ENCODE measurements around the gene DNAH11.
A peak's percentile ranks its signal among the peaks of the same experiment; 100 is the strongest.

The DNAH11 gene

GRCh38 chr7:21542891-21543527 is at the start of gene DNAH11:
TSS of gene DNAH11 (plus strand) at chr7:21543039. CDS start at chr7:21543246, 207 bp downstream.
- no peaks in the 10 kb centered on the region for H3K36me3 Mint-ChIP-seq (ENCODE audit: low read depth)
- no peak for TF ChIP-seq CTCF (IDR thresholded peaks at IDR 0.05; ENCODE audit: unreplicated experiment in 3 of 3)
- H3K4me3 Mint-ChIP-seq: peak within 1 kb of the TSS; percentile 64 to 81 (median 69)
- H3K9me3 Mint-ChIP-seq: peaks cover 2% of the 10 kb centered on the region
- H3K4me1 Mint-ChIP-seq: peaks cover 5% of the 10 kb centered on the region
- peaks cover 77% of the 10 kb centered on the region for H3K27me3 Mint-ChIP-seq (ENCODE audit: low read depth)
- no peak within 1 kb of the TSS for H3K27ac Mint-ChIP-seq

- Mint-ChIP-seq H3K36me3 (ENCODE audit: low read depth) (peaks cover 86% of the 10 kb centered on the region), H3K4me3 (no peak overlapping the region), H3K27ac (no peak overlapping the region), H3K27me3 (ENCODE audit: low read depth) (no peaks in the 10 kb centered on the region), H3K9me3 (peaks cover 60% of the 10 kb centered on the region), H3K4me1 (no peaks in the 10 kb centered on the region)
- TF ChIP-seq CTCF (IDR thresholded peaks at IDR 0.05; ENCODE audit: unreplicated experiment in 3 of 3): no peak
These were observed 47.1 kb upstream of the DNAH11 start for GRCh38 chr7:21495731-21496130.

- peaks cover 58% of the 10 kb centered on the region for H3K9me3 Mint-ChIP-seq
- H3K36me3 Mint-ChIP-seq (ENCODE audit: low read depth): peaks cover 86% of the 10 kb centered on the region
- no peak overlapping the region for H3K27ac Mint-ChIP-seq
- no peaks in the 10 kb centered on the region for H3K4me1 Mint-ChIP-seq
- no peak overlapping the region for H3K4me3 Mint-ChIP-seq
- H3K27me3 Mint-ChIP-seq (ENCODE audit: low read depth): no peaks in the 10 kb centered on the region
- TF ChIP-seq CTCF (IDR thresholded peaks at IDR 0.05; ENCODE audit: unreplicated experiment in 3 of 3): no peak
These were observed 45.8 kb upstream of the DNAH11 start for GRCh38 chr7:21497072-21497471.

GRCh38 chr7:21500117-21500832 is 42.6 kb upstream of the DNAH11 start:
- Mint-ChIP-seq H3K9me3 (peaks cover 46% of the 10 kb centered on the region), H3K27ac (no peak overlapping the region), H3K4me1 (no peaks in the 10 kb centered on the region), H3K27me3 (ENCODE audit: low read depth) (no peaks in the 10 kb centered on the region), H3K4me3 (no peak overlapping the region), H3K36me3 (ENCODE audit: low read depth) (peaks cover 80% of the 10 kb centered on the region)
- no peak for TF ChIP-seq CTCF (IDR thresholded peaks at IDR 0.05; ENCODE audit: unreplicated experiment in 3 of 3)

GRCh38 chr7:21504021-21504420 is 38.8 kb upstream of the DNAH11 start:
- no peak overlapping the region for H3K4me3 Mint-ChIP-seq
- peak overlapping the region in 1 of 3 experiments; percentile 82 for H3K27ac Mint-ChIP-seq
- peaks cover 40% of the 10 kb centered on the region for H3K9me3 Mint-ChIP-seq
- TF ChIP-seq CTCF (IDR thresholded peaks at IDR 0.05; ENCODE audit: unreplicated experiment in 3 of 3): no peak
- no peaks in the 10 kb centered on the region for H3K4me1 Mint-ChIP-seq
- H3K27me3 Mint-ChIP-seq (ENCODE audit: low read depth): no peaks in the 10 kb centered on the region
- peaks cover 80% of the 10 kb centered on the region for H3K36me3 Mint-ChIP-seq (ENCODE audit: low read depth)

All from nephron (organoid).